ENCODE results near the gene ATOSA.

ATOSA gene

DNA sequence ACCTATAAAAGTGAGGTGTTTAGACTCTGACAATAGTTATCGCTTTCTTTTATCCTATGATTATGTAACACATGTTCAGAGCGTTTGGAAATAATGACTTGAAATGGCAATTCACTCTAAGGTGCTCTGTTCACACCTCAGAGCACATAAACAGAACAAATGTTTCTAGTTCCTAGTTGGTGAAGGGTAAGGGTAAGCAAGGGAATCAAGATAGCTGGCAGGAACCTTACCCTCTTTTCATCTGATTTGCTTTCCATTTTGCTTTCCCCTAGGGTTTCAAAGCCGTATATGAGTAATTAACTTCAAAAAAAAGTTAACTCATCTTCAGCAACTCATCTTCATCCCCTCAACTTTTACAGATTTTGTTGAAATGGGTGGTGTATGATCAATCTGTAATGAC is 2.3 kb upstream of the ATOSA start:
- H3K36me3 ChIP-seq (ENCODE audit: insufficient read depth, low read length) = no peaks in the 10 kb centered on the region

DNA sequence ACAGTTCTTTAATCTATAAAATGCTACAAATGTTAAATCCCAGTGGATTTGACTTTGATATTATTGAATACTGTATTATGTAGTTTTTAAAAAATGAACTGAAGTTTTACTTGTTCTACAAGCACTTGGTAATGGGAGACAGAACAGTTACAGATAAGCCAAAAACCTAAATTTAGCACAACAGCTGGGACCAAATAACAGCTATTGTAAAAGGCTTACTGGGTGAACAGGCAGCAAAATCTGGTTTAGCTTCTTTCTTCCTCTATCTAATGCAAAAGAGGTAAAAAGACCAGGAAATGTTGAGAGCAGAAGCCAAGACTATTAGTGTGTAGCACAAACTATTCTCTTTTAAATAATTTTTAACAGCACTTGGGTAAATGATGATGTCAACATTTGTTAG is 1.6 kb upstream of the ATOSA start:
- Histone ChIP-seq H3K9me3 (replicated peaks; ENCODE audit: low read length) (no peaks in the 10 kb centered on the region), H3K9ac (ENCODE audit: low read depth, low read length) (no peak overlapping the region), H3K4me3 (ENCODE audit: low read length) (no peak overlapping the region), H3K4me1 (ENCODE audit: control insufficient read depth, insufficient read depth, low read length) (peaks cover 17% of the 10 kb centered on the region), H3K27me3 (ENCODE audit: control insufficient read depth, insufficient read depth, low read length) (peaks cover 12% of the 10 kb centered on the region), H3K4me2 (ENCODE audit: low read length) (no peak overlapping the region), H3K36me3 (ENCODE audit: insufficient read depth, low read length) (no peaks in the 10 kb centered on the region)

More for the DNA sequence above, 2.3 kb upstream of the ATOSA start:
- Histone ChIP-seq H3K9ac (ENCODE audit: low read depth, low read length) (no peak overlapping the region), H3K4me3 (ENCODE audit: low read length) (no peak overlapping the region), H3K4me1 (ENCODE audit: control insufficient read depth, insufficient read depth, low read length) (peaks cover 17% of the 10 kb centered on the region), H3K27me3 (ENCODE audit: control insufficient read depth, insufficient read depth, low read length) (peaks cover 12% of the 10 kb centered on the region), H3K4me2 (ENCODE audit: low read length) (no peak overlapping the region), H3K9me3 (replicated peaks; ENCODE audit: low read length) (no peaks in the 10 kb centered on the region)

DNA sequence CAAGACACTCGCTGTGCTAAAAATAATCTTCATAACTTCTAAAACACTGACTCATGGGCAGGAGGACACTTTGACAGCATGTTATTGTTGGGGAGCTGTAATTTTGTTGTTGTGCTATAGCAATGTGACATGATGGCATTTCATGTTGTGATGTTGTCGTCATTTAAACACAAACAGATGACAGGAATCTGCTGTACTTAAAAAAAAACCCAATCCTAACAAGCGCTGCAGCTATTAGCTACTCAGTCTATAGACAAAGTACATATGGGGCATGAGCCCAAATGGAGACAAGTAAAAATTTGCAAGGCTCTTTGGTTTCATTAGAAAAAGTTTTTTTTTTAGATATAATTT is 828 bp upstream of the ATOSA start:
- Histone ChIP-seq H3K4me2 (ENCODE audit: low read length) (peak overlapping the region; percentile 92), H3K9ac (ENCODE audit: low read depth, low read length) (peak overlapping the region; percentile 82), H3K4me1 (ENCODE audit: control insufficient read depth, insufficient read depth, low read length) (peaks cover 17% of the 10 kb centered on the region), H3K4me3 (ENCODE audit: low read length) (peak overlapping the region; percentile 94), H3K27me3 (ENCODE audit: control insufficient read depth, insufficient read depth, low read length) (peaks cover 12% of the 10 kb centered on the region), H3K36me3 (ENCODE audit: insufficient read depth, low read length) (peaks cover 4% of the 10 kb centered on the region), H3K9me3 (replicated peaks; ENCODE audit: low read length) (no peaks in the 10 kb centered on the region)

DNA sequence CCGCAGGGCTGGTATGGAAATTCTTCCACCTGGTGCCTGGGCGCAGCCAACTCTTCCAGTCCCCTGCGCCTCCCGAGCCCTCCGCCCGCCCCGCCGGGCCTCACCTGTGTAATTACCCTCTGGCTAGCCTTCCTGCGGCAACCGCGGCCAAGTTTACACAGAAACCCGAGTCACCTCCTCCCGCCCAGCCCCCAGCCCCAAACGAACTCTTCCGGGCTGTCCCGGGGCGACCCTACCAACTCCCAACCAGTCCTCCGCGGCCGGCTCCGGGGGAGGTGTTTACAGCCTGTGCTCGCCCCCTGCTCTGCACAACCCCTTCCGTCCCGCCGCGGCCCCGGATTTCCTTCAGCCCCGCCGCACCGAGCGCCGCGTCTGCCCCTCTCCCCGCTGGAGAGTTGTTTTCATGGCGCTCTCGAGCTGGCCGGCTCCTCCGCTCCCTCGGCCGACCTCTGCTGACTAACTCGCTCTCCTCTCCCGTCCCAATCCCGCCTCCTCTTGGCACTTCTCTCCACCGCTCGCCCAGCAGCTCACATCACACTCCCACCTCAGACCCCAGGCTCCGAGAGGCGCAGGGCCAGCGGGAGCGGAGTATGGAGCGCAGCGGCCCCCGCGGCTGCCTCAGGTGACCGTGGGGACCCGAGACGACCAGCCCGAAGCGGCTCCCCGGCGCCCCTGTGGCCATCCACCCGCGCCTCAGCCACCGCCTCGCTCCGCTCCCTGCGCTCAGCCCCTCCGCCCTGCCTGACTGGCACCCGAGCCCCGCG is 538 bp downstream of the ATOSA start:
- Histone ChIP-seq H3K4me1 (ENCODE audit: control insufficient read depth, insufficient read depth, low read length) (peaks cover 17% of the 10 kb centered on the region), H3K4me2 (ENCODE audit: low read length) (peak overlapping the region; percentile 92), H3K27me3 (ENCODE audit: control insufficient read depth, insufficient read depth, low read length) (peaks cover 10% of the 10 kb centered on the region), H3K4me3 (ENCODE audit: low read length) (peak overlapping the region; percentile 94), H3K9me3 (replicated peaks; ENCODE audit: low read length) (no peaks in the 10 kb centered on the region), H3K9ac (ENCODE audit: low read depth, low read length) (peak overlapping the region; percentile 82), H3K36me3 (ENCODE audit: insufficient read depth, low read length) (peaks cover 7% of the 10 kb centered on the region)

DNA sequence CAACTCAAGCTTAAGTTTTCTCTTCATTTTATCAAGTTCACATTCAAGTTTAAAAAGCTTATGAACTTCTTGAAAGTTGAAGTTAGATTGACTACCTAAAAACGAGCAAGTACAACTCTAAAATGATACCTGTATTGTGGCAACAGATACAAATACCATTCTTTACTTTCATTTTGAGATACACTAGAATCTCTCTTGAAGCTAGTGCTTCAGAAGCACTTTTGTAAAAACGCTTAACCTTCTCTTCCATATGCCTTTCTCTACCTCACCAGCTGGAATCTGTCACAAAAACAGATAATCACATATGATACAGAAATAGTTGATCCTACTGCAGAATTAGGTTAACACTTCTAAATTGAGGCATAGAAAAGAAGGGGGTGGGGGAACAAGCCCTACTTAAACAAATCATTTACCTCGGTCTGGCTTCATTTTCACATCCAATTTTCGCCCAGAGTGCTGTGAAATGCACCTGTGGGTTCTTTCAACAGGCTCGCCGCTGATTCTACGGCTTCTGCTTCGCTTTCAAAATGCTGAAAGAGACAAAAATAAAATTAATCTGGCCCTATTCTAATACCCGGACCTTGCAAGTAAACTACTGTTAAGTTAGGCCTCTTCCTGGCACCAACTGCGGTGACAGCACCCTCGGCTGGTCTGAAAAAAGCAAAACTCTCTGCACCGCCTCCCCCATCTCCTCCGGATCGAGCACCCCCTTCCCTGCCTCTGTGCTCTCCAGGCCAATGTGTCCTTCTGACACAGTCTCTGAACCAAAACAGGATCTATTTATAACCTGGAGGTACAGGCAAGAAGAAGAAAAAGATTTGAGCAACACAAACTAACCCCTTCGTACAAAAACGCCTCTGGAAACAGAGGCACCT is 1.4 kb downstream of the ATOSA start:
- Histone ChIP-seq H3K4me1 (ENCODE audit: control insufficient read depth, insufficient read depth, low read length) (peaks cover 17% of the 10 kb centered on the region), H3K36me3 (ENCODE audit: insufficient read depth, low read length) (peaks cover 11% of the 10 kb centered on the region), H3K9me3 (replicated peaks; ENCODE audit: low read length) (no peaks in the 10 kb centered on the region), H3K4me3 (ENCODE audit: low read length) (peak overlapping the region; percentile 94), H3K4me2 (ENCODE audit: low read length) (peak overlapping the region; percentile 92), H3K9ac (ENCODE audit: low read depth, low read length) (peak overlapping the region; percentile 82), H3K27me3 (ENCODE audit: control insufficient read depth, insufficient read depth, low read length) (peaks cover 8% of the 10 kb centered on the region)

DNA sequence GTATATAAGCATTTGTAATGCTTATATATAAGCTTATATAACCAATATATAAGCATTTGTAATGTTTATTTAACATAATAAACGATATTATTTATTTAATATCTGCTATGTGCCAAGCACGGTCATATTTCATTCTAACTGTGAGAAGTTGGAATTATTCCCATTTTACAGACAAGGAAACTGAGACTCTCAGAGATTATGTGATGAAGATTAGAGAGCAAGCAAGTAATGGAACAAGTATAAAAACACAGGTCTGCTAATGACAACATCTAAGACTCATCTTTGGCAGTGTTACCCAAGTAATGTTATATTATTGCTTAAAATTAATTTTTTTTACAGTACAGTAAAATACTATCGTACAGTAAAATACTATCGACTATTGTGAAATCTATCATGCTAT is 4.4 kb downstream of the ATOSA start:
- Histone ChIP-seq H3K4me3 (ENCODE audit: low read length) (no peak overlapping the region), H3K36me3 (ENCODE audit: insufficient read depth, low read length) (peaks cover 37% of the 10 kb centered on the region)

DNA sequence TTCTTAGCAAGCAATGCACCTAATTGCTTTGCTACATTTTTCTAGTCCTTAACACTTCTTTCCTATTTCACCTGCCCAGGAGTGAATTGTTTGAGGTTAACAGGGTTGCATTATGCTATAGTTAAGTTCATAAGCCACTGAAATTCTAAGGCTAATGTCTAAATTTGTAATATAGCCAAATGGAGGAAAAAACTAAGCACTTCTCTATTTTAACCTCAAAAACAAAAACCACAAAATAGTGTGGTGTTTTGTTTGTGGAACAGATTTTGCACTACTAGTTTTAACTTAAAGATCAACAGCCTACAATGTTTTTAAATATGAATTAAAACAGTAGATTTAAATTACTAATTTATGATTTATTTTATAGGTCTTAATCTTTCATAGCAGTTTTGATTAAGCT is 5.5 kb downstream of the ATOSA start:
- no peak overlapping the region for H3K4me3 ChIP-seq (ENCODE audit: low read length)
- no peaks in the 10 kb centered on the region for H3K9me3 ChIP-seq (replicated peaks; ENCODE audit: low read length)
- no peaks in the 10 kb centered on the region for H3K27me3 ChIP-seq (ENCODE audit: control insufficient read depth, insufficient read depth, low read length)
- H3K9ac ChIP-seq (ENCODE audit: low read depth, low read length) = no peak overlapping the region
- peaks cover 44% of the 10 kb centered on the region for H3K36me3 ChIP-seq (ENCODE audit: insufficient read depth, low read length)
- H3K4me1 ChIP-seq (ENCODE audit: control insufficient read depth, insufficient read depth, low read length) = peaks cover 10% of the 10 kb centered on the region
- no peak overlapping the region for H3K4me2 ChIP-seq (ENCODE audit: low read length)

More for the DNA sequence above, 4.4 kb downstream of the ATOSA start:
- H3K4me2 ChIP-seq (ENCODE audit: low read length) = no peak overlapping the region
- no peaks in the 10 kb centered on the region for H3K9me3 ChIP-seq (replicated peaks; ENCODE audit: low read length)
- peaks cover 11% of the 10 kb centered on the region for H3K4me1 ChIP-seq (ENCODE audit: control insufficient read depth, insufficient read depth, low read length)
- no peak overlapping the region for H3K9ac ChIP-seq (ENCODE audit: low read depth, low read length)
- H3K27me3 ChIP-seq (ENCODE audit: control insufficient read depth, insufficient read depth, low read length) = no peaks in the 10 kb centered on the region

DNA sequence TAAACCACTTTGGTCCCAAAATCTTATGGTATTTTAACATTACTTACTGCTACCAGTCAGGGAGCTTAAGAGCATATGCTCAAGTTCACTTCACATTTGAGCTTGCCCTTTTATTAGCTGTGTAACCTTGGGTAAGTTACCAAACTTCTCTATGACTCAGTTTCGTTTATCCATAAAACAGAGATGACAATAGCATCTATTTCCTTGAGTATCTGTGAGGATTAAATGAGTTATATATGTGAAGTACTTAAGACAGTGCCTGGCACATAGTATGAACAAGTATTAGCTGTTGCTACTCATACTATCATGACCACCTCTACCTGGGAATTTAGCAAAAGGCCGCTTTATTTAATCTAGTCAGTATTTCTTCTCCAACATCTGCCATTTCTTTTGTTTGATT is 5.9 kb downstream of the ATOSA start:
- Histone ChIP-seq H3K27me3 (ENCODE audit: control insufficient read depth, insufficient read depth, low read length) (no peaks in the 10 kb centered on the region), H3K4me1 (ENCODE audit: control insufficient read depth, insufficient read depth, low read length) (peaks cover 10% of the 10 kb centered on the region), H3K36me3 (ENCODE audit: insufficient read depth, low read length) (peaks cover 44% of the 10 kb centered on the region), H3K9me3 (replicated peaks; ENCODE audit: low read length) (no peaks in the 10 kb centered on the region), H3K9ac (ENCODE audit: low read depth, low read length) (no peak overlapping the region), H3K4me3 (ENCODE audit: low read length) (no peak overlapping the region), H3K4me2 (ENCODE audit: low read length) (no peak overlapping the region)

DNA sequence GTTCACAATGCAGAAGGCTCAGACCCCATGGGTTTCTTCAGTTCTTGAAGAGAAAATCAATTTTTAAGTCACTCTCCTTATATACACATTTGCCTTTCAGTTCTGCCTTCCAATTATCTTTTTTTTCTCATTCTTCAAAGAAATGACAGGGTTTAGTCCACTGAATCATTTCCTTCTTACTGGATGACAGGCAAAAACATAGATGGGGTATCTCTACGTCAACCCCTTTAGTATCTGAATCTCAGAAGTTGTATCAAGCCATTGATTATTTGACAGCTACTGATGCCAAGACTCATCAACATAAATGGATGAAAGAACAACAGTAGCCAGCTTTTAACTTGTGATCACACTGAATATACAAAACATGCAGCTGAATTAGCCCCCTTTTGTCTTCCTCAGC is 6.5 kb downstream of the ATOSA start:
- Histone ChIP-seq H3K9ac (ENCODE audit: low read depth, low read length) (no peak overlapping the region), H3K4me2 (ENCODE audit: low read length) (no peak overlapping the region), H3K9me3 (replicated peaks; ENCODE audit: low read length) (no peaks in the 10 kb centered on the region), H3K27me3 (ENCODE audit: control insufficient read depth, insufficient read depth, low read length) (no peaks in the 10 kb centered on the region), H3K36me3 (ENCODE audit: insufficient read depth, low read length) (peaks cover 49% of the 10 kb centered on the region), H3K4me1 (ENCODE audit: control insufficient read depth, insufficient read depth, low read length) (peaks cover 16% of the 10 kb centered on the region), H3K4me3 (ENCODE audit: low read length) (no peak overlapping the region)

DNA sequence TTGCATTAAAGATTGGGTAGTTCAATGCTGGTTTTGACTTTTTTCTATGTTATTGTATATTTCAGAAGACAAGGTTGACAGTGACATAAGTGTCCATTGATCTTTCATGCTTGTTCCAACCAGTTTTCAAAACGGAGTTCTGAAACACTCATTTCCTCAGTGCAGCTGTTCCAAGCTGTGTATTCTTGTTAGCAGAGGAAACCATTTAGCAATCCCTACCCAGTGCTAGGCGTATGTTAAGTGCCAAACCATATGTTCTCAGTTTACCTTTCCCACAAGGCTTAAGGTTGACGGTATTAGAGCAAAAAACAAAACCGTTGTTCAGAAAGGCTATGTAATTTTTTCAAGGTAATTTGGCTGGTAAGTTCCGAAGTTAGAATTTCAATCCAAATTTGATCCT is 9.1 kb downstream of the ATOSA start:
- no peaks in the 10 kb centered on the region for H3K9me3 ChIP-seq (replicated peaks; ENCODE audit: low read length)
- H3K27me3 ChIP-seq (ENCODE audit: control insufficient read depth, insufficient read depth, low read length) = no peaks in the 10 kb centered on the region
- H3K4me2 ChIP-seq (ENCODE audit: low read length) = no peak overlapping the region
- H3K4me3 ChIP-seq (ENCODE audit: low read length) = no peak overlapping the region
- H3K4me1 ChIP-seq (ENCODE audit: control insufficient read depth, insufficient read depth, low read length) = peaks cover 9% of the 10 kb centered on the region
- no peak overlapping the region for H3K9ac ChIP-seq (ENCODE audit: low read depth, low read length)
- H3K36me3 ChIP-seq (ENCODE audit: insufficient read depth, low read length) = peaks cover 67% of the 10 kb centered on the region

DNA sequence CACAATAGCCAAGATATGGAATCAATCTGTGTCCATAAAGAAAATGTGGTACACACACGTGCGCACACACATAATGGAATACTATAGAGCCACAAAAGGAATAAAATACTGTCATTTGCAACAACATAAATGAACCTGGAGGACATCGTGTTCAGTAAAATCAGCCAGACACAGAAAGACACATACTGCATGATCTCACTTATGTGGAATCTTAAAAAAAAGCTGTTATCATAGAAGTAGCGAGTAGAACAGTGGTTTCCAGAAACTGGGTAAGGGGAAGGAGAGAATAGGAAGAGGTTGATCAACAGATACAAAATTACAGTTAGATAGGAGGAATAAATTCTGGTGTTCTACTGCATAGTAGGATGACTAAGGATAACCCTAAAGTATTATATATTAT is 11.1 kb downstream of the ATOSA start:
- Histone ChIP-seq H3K4me1 (ENCODE audit: control insufficient read depth, insufficient read depth, low read length) (peaks cover 9% of the 10 kb centered on the region), H3K9me3 (replicated peaks; ENCODE audit: low read length) (no peaks in the 10 kb centered on the region), H3K9ac (ENCODE audit: low read depth, low read length) (no peak overlapping the region), H3K36me3 (ENCODE audit: insufficient read depth, low read length) (peaks cover 65% of the 10 kb centered on the region), H3K27me3 (ENCODE audit: control insufficient read depth, insufficient read depth, low read length) (no peaks in the 10 kb centered on the region), H3K4me2 (ENCODE audit: low read length) (no peak overlapping the region), H3K4me3 (ENCODE audit: low read length) (no peak overlapping the region)

All from skeletal muscle satellite cell (primary cell).